HCT116 (cell line): ENCODE data around the gene UXS1. TPM values are rescaled to one million over a fixed set of nuclear protein-coding genes. Genes with fewer than 3 reads are reported as not detected.

Experiments used
- ATAC-seq: fragments of 200-7000 bp; cut with Tn5 transposase; 2 replicates; pipeline ENCODE4 v1.9.1; 2020; ENCODE audit warnings: mild to moderate bottlenecking, moderate library complexity
- BruUV-seq: library from RNA; stranded (reverse); fragments of 400-500 nt; replicated peaks from 2 replicates; lab custom pipeline; 2021; lab: Mats Ljungman, UMichigan
- CTCF ChIA-PET: fragments of 300-600 bp; sonication (Branson Sonifier 250); formaldehyde crosslinking; loops from one replicate; lab custom pipeline; 2021; ENCODE audit warnings: antibody characterized with exemption; lab: Charles Lee
- POLR2A ChIA-PET: fragments of 300-600, 350-600 bp; sonication (Branson Sonifier 250); formaldehyde crosslinking; loops from one replicate; lab custom pipeline; 2021; ENCODE audit warnings: antibody characterized with exemption; lab: Charles Lee
- RAD21 ChIA-PET, 2 experiments: fragments of 300-600 bp; sonication (Branson Sonifier 250); formaldehyde crosslinking; loops; one replicate each; lab custom pipeline; 2023; ENCODE audit warnings: low total read pairs in 2 of 2; ENCODE audit not compliant: uncharacterized antibody in 2 of 2, unreplicated experiment in 2 of 2, low non-redundant PET in 1 of 2; lab: Charles Lee
- DNase-seq: peaks from one replicate; pipeline ENCODE4 v3.0.0-alpha.2; 2010; ENCODE audit warnings: low read depth, low spot score
- H2AFZ ChIP-seq: fragments of 200-600 bp; shearing (Covaris generic), sonication (generic); 2 replicates; pipeline ENCODE4 v1.6.1; 2017; ENCODE audit warnings: low read depth, mixed run types, mixed read lengths, antibody characterized with exemption, low read length; ENCODE audit not compliant: poor library complexity, severe bottlenecking
- H3K27ac ChIP-seq: 2 replicates; pipeline ENCODE4 v1.5.1; 2012; ENCODE audit warnings: low read depth, low read length
- H3K27me3 ChIP-seq: fragments of 200-600 bp; sonication (generic); 2 replicates; pipeline ENCODE4 v1.6.1; 2016; ENCODE audit warnings: mixed run types, low read length, mixed read lengths; ENCODE audit not compliant: insufficient read depth
- H3K36me3 ChIP-seq, 2 experiments: fragments of 200-500 bp in 1 of 2; fragments of 200-600 bp in 1 of 2; sonication (Bioruptor generic) in 1 of 2; sonication (generic) in 1 of 2; 2 replicates each; pipeline versions ENCODE4 v1.5.1 to v1.6.1; 2014 to 2016; ENCODE audit warnings: low read length in 2 of 2, inconsistent platforms in 1 of 2, mixed read lengths in 1 of 2, mixed run types in 1 of 2; ENCODE audit not compliant: insufficient read depth in 2 of 2, control insufficient read depth in 1 of 2
- H3K4me1 ChIP-seq, 2 experiments: fragments of 200-600 bp in 1 of 2; sonication (generic) in 1 of 2; 2 replicates each; pipeline versions ENCODE4 v1.5.1 to v1.6.1; 2012 to 2017; ENCODE audit warnings: low read length in 2 of 2, inconsistent platforms in 1 of 2, mild to moderate bottlenecking in 1 of 2, mixed read lengths in 1 of 2, mixed run types in 1 of 2, moderate library complexity in 1 of 2; ENCODE audit not compliant: insufficient read depth in 2 of 2, control insufficient read depth in 1 of 2
- H3K4me2 ChIP-seq: fragments of 200-600 bp; sonication (generic); 2 replicates; pipeline ENCODE4 v1.6.1; 2017; ENCODE audit warnings: mixed run types, low read length, mixed read lengths
- H3K4me3 ChIP-seq, 2 experiments: fragments of 200-600 bp in 1 of 2; sonication (generic) in 1 of 2; replicated peaks in 1 of 2; 2 replicates each; pipeline ENCODE4 v1.5.1; 2011 to 2016; ENCODE audit warnings: low read length in 2 of 2, control low read depth in 1 of 2, low read depth in 1 of 2, mild to moderate bottlenecking in 1 of 2, mixed read lengths in 1 of 2, mixed run types in 1 of 2
- H3K79me2 ChIP-seq: fragments of 200-600 bp; sonication (generic); 2 replicates; pipeline ENCODE4 v1.6.1; 2017; ENCODE audit warnings: mild to moderate bottlenecking, mixed run types, low read length, moderate library complexity, mixed read lengths; ENCODE audit not compliant: insufficient read depth
- H3K9ac ChIP-seq: fragments of 200-600 bp; sonication (generic); 2 replicates; pipeline ENCODE4 v1.6.1; 2016; ENCODE audit warnings: low read length, mixed read lengths
- H3K9me2 ChIP-seq: fragments of 200-600 bp; sonication (generic), shearing (Covaris generic); 2 replicates; pipeline ENCODE4 v1.6.1; 2017; ENCODE audit warnings: mixed run types, mild to moderate bottlenecking, moderate library complexity; ENCODE audit not compliant: insufficient read depth
- H3K9me3 ChIP-seq, 2 experiments: fragments of 200-500 bp in 1 of 2; fragments of 200-600 bp in 1 of 2; sonication (Bioruptor generic) in 1 of 2; sonication (generic) in 1 of 2; 2 replicates each; pipeline ENCODE4 v1.6.1; 2014 to 2017; ENCODE audit warnings: low read length in 2 of 2, mixed read lengths in 2 of 2, inconsistent platforms in 1 of 2, low read depth in 1 of 2, mild to moderate bottlenecking in 1 of 2, mixed run types in 1 of 2, moderate library complexity in 1 of 2; ENCODE audit not compliant: control insufficient read depth in 1 of 2, insufficient read depth in 1 of 2
- H4K20me1 ChIP-seq: fragments of 200-600 bp; sonication (generic), shearing (Covaris generic); 2 replicates; pipeline ENCODE4 v1.6.1; 2017; ENCODE audit warnings: mixed run types, mild to moderate bottlenecking, moderate library complexity; ENCODE audit not compliant: insufficient read depth
- SRF ChIP-seq: IDR thresholded peaks from 2 replicates; pipeline ENCODE4 v1.6.1; 2012; ENCODE audit warnings: low read depth
- ZBTB33 ChIP-seq: IDR thresholded peaks from 2 replicates; pipeline ENCODE4 v1.6.1; 2011; ENCODE audit warnings: mild to moderate bottlenecking, low read length, moderate library complexity; ENCODE audit not compliant: insufficient replicate concordance; ENCODE audit errors: extremely low read depth
- ZFX ChIP-seq: fragments of 450-650 bp; IDR thresholded peaks from 2 replicates; pipeline ENCODE4 v1.6.1; 2017
- intact Hi-C: fragments of 100-400 bp; cut with micrococcal nuclease; formaldehyde crosslinking; loops from 2 replicates; pipeline ENCODE4 v1.10.0; 2022
- total RNA-seq: library from RNA; stranded (reverse); gene quantifications from one replicate; pipeline ENCODE4 v1.2.1, GENCODE V29; 2021; ENCODE audit not compliant: unreplicated experiment

The UXS1 gene
- total RNA-seq, 1 experiment from 2014 or later = 45.7 TPM

GRCh38 chr2:106094131-106094841 is 99.8 kb downstream of the UXS1 start:
- Histone ChIP-seq H3K4me1 (no peaks in the 10 kb centered on the region), H3K4me3 (no peak overlapping the region)
- POLR2A ChIA-PET = no interaction called here
- DNase-seq = no peak
- no TSS peak for BruUV-seq
- TF ChIP-seq ZBTB33 = no peak
- TF ChIP-seq SRF = no peak
- TF ChIP-seq, all 23 proteins: peak for 0
- no peaks in the 10 kb centered on the region for H3K9me3 ChIP-seq
- no peak overlapping the region for H3K27ac ChIP-seq
- no peak overlapping the region for H3K4me2 ChIP-seq
- ChIA-PET RAD21 (no interaction called here), CTCF (interaction anchor here (1.2 kb wide), 1 partner anchor 16 kb away, joined by 3 read pairs; no protein-coding TSS in a partner anchor)
- no peaks in the 10 kb centered on the region for H3K9me2 ChIP-seq
- intact Hi-C loops = no loop called here
- H4K20me1 ChIP-seq = no peaks in the 10 kb centered on the region; the same call in 1 of the 2 replicates
- ATAC-seq = no peak
- H3K36me3 ChIP-seq = peaks cover 0 to 9% of the 10 kb centered on the region in 2 experiments; a peak in 2 of 4 replicates
- no peaks in the 10 kb centered on the region for H3K79me2 ChIP-seq
- no peak overlapping the region for H3K9ac ChIP-seq
- no peak overlapping the region for H2AFZ ChIP-seq
- no peaks in the 10 kb centered on the region for H3K27me3 ChIP-seq

GRCh38 chr2:106090916-106091618 is 103.0 kb downstream of the UXS1 start:
- Histone ChIP-seq H4K20me1 (no peaks in the 10 kb centered on the region; the same call in 1 of the 2 replicates), H3K9ac (no peak overlapping the region), H3K9me2 (no peaks in the 10 kb centered on the region), H3K4me3 (no peak overlapping the region), H3K4me2 (no peak overlapping the region), H3K36me3 (peaks cover 0 to 1% of the 10 kb centered on the region in 2 experiments; a peak in 1 of 4 replicates), H3K27me3 (no peaks in the 10 kb centered on the region), H3K4me1 (no peaks in the 10 kb centered on the region), H2AFZ (no peak overlapping the region), H3K27ac (no peak overlapping the region), H3K9me3 (no peaks in the 10 kb centered on the region), H3K79me2 (no peaks in the 10 kb centered on the region)
- CTCF ChIA-PET = no interaction called here
- DNase-seq (no peak), ATAC-seq (no peak)
- POLR2A ChIA-PET = no interaction called here
- TF ChIP-seq ZFX = no peak
- RAD21 ChIA-PET = no interaction called here
- no TSS peak for BruUV-seq
- intact Hi-C loops = no loop called here
